Measurements from ENCODE around the gene HACD3. TPM values are rescaled to one million over a fixed set of nuclear protein-coding genes. Genes with fewer than 3 reads are reported as not detected.
"Not testable (repeated sequence)": the region's sequence is repeated elsewhere in the genome, so short reads cannot be mapped to it uniquely, and the experiment has no call there.

Gene HACD3
- total RNA-seq, 4 donors from 2014 or later = 19.1 to 29.6 (median 24.8) TPM

GRCh38 chr15:65610871-65611718 lies 80.8 kb downstream of the HACD3 start, which contains the start of gene INTS14:
TSS of gene INTS14 (minus strand) at chr15:65611131. CDS start at chr15:65607380, 3,751 bp downstream.
- peak; percentile 98 for DNase-seq (ENCODE audit: extremely low spot score)
- peak within 1 kb of the TSS; percentile 89 to 97 (median 94) for H3K27ac ChIP-seq (replicated peaks in 1 of 4)
- H3K36me3 ChIP-seq = peaks cover 0 to 6% (median 0%) of the 10 kb centered on the region in 4 donors
- no peaks in the 10 kb centered on the region for H3K9me3 ChIP-seq
- intact Hi-C loops (cut with DNase I) = loop anchor here (5.0 kb wide), 1 partner anchor 79 kb away; the partner anchor contains the start of gene HACD3
- peak; percentile 71 for TF ChIP-seq POLR2A (IDR thresholded peaks at IDR 0.05; ENCODE audit: low read depth)
- no peak for TF ChIP-seq EP300 (IDR thresholded peaks at IDR 0.05)
- TF ChIP-seq POLR2AphosphoS5 (IDR thresholded peaks at IDR 0.05) = peak; percentile 91 to 93
- TF ChIP-seq, protein P1, sequence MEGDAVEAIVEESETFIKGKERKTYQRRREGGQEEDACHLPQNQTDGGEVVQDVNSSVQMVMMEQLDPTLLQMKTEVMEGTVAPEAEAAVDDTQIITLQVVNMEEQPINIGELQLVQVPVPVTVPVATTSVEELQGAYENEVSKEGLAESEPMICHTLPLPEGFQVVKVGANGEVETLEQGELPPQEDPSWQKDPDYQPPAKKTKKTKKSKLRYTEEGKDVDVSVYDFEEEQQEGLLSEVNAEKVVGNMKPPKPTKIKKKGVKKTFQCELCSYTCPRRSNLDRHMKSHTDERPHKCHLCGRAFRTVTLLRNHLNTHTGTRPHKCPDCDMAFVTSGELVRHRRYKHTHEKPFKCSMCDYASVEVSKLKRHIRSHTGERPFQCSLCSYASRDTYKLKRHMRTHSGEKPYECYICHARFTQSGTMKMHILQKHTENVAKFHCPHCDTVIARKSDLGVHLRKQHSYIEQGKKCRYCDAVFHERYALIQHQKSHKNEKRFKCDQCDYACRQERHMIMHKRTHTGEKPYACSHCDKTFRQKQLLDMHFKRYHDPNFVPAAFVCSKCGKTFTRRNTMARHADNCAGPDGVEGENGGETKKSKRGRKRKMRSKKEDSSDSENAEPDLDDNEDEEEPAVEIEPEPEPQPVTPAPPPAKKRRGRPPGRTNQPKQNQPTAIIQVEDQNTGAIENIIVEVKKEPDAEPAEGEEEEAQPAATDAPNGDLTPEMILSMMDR (IDR thresholded peaks at IDR 0.05) = peak; percentile 61 to 73 (median 64)
- no peaks in the 10 kb centered on the region for H3K27me3 ChIP-seq
- peak within 1 kb of the TSS; percentile 77 to 96 (median 90) for H3K4me3 ChIP-seq
- peaks cover 14 to 41% (median 34%) of the 10 kb centered on the region in 4 donors for H3K4me1 ChIP-seq
- WGBS = under 1% methylated on average over 48 of the region's 64 CpGs

- Histone ChIP-seq H3K9me3 (no peaks in the 10 kb centered on the region), H3K27ac (replicated peaks in 1 of 4) (peak overlapping the region; percentile 89 to 97 (median 94)), H3K27me3 (no peaks in the 10 kb centered on the region), H3K4me1 (peaks cover 14 to 41% (median 34%) of the 10 kb centered on the region in 4 donors), H3K4me3 (peak overlapping the region; percentile 77 to 96 (median 90)), H3K36me3 (peaks cover 0 to under 1% (median 0%) of the 10 kb centered on the region in 4 donors)
- TF ChIP-seq EP300 (IDR thresholded peaks at IDR 0.05) (no peak), POLR2AphosphoS5 (IDR thresholded peaks at IDR 0.05) (no peak), POLR2A (IDR thresholded peaks at IDR 0.05; ENCODE audit: low read depth) (no peak)
- TF ChIP-seq, protein P1 (IDR thresholded peaks at IDR 0.05) = no peak
- DNase-seq (ENCODE audit: extremely low spot score) = no peak
- intact Hi-C loops (cut with DNase I) = loop anchor here (5.0 kb wide), 1 partner anchor 80 kb away; the partner anchor contains the start of gene HACD3
- WGBS = 87% methylated on average over 5 of the region's 5 CpGs
These were observed 81.8 kb downstream of the HACD3 start for GRCh38 chr15:65611888-65612615.

DNA sequence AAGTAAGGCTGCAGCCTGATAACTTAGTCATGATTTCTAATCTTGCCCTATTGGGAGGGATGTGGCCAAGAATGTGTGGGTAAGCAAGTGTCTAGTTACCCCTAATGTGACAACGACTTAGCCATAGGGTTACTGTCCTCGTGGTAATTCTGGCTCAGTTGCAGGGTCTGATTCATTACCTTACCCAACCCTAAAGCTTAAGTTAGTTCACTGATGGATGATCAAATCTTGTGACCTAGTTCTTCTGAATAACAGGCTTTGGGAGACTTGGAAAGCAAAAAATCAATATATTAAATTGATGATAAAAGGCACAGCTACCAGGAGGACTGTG lies 82.3 kb downstream of the HACD3 start:
- H3K27me3 ChIP-seq = no peaks in the 10 kb centered on the region
- peak overlapping the region; percentile 89 to 97 (median 94) for H3K27ac ChIP-seq (replicated peaks in 1 of 4)
- H3K9me3 ChIP-seq = no peaks in the 10 kb centered on the region
- TF ChIP-seq, protein P1 (IDR thresholded peaks at IDR 0.05) = no peak
- TF ChIP-seq EP300 (IDR thresholded peaks at IDR 0.05) (no peak), POLR2A (IDR thresholded peaks at IDR 0.05; ENCODE audit: low read depth) (no peak), POLR2AphosphoS5 (IDR thresholded peaks at IDR 0.05) (no peak)
- DNase-seq (ENCODE audit: extremely low spot score) = no peak
- intact Hi-C loops (cut with DNase I) = loop anchor here (5.0 kb wide), 1 partner anchor 80 kb away; the partner anchor contains the start of gene HACD3
- H3K4me3 ChIP-seq = no peak overlapping the region
- peaks cover 14 to 39% (median 33%) of the 10 kb centered on the region in 4 donors for H3K4me1 ChIP-seq
- WGBS = 86% methylated on average over 2 of the region's 2 CpGs
- no peaks in the 10 kb centered on the region for H3K36me3 ChIP-seq

DNA sequence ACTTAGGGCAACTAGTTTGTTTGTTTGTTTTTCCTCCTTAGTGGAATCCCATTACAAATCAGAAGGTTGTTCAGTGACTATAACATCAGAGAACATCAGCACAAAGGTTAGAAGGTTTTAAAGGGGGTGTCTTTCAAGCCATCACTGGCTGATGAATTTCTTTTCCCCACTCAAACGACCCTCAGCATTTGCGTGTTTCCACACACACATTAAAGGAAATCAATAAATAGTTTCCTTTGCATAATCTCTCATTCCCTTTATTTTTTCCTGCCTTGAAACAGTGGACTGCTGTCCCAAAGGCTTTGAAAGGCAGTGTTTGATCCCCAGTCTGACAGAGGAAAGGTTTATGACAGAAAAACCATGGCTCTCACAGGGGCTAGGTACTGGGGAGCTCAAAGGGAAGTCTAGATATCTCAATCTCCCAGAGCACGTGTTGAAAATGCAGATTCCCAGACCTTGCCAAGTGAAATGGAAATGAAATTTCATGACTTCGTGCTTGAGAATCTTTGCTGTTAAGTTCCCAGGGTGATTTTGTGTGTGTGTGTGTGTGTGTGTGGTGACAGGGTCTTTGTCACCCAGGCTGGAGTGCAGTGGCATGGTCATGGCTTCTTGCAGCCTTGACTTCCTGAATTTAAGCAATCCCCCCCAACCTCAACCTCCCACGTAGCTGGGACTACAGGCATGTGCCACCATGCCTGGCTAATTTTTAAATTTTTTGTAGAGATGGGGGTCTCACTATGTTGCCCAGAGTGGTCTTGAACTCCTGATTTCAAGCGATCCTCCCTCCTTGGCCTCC lies 82.9 kb downstream of the HACD3 start:
- no peaks in the 10 kb centered on the region for H3K36me3 ChIP-seq
- H3K27me3 ChIP-seq = no peaks in the 10 kb centered on the region
- TF ChIP-seq POLR2A (IDR thresholded peaks at IDR 0.05; ENCODE audit: low read depth) = no peak
- TF ChIP-seq POLR2AphosphoS5 (IDR thresholded peaks at IDR 0.05) = no peak
- TF ChIP-seq, protein P1 (IDR thresholded peaks at IDR 0.05) = no peak
- TF ChIP-seq EP300 (IDR thresholded peaks at IDR 0.05) = no peak
- no peaks in the 10 kb centered on the region for H3K9me3 ChIP-seq
- no peak for DNase-seq (ENCODE audit: extremely low spot score)
- H3K4me1 ChIP-seq = peaks cover 14 to 34% (median 31%) of the 10 kb centered on the region in 4 donors
- no peak overlapping the region for H3K27ac ChIP-seq (replicated peaks in 1 of 4)
- whole genome bisulfite sequencing = 84% methylated on average over 5 of the region's 6 CpGs
- H3K4me3 ChIP-seq = no peak overlapping the region
- intact Hi-C loops (cut with DNase I) = loop anchor here (5.0 kb wide), 1 partner anchor 81 kb away; the partner anchor contains the start of gene HACD3

DNA sequence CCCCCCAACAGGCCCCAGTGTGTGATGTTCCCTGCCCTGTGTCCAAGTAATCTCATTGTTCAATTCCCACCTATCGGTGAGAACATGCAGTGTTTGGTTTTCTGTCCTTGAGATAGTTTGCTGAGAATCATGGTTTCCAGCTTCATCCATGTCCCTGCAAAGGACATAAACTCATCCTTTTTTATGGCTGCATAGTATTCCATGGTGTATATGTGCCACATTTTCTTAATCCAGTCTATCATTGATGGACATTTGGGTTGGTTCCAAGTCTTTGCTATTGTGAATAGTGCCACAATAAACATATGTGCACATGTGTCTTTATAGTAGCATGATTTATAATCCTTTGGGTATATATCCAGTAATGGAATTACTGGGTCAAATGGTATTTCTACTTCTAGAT lies 85.6 kb downstream of the HACD3 start:
- H3K36me3 ChIP-seq; DNase-seq (ENCODE audit: extremely low spot score); H3K27me3 ChIP-seq; H3K9me3 ChIP-seq; H3K27ac ChIP-seq (replicated peaks in 1 of 4); intact Hi-C loops (cut with DNase I); H3K4me3 ChIP-seq: not testable (repeated sequence)
- H3K4me1 ChIP-seq = peaks cover 5 to 12% (median 10%) of the 10 kb centered on the region in 4 donors
- WGBS = 93% methylated on average over 1 of the region's 1 CpG
